Spleen (tissue), 11 donors: Measurements from ENCODE around the gene TAOK1. TPM values are rescaled to one million over a fixed set of nuclear protein-coding genes. Genes with fewer than 3 reads are reported as not detected.
"Not testable (repeated sequence)": the region's sequence is repeated elsewhere in the genome, so short reads cannot be mapped to it uniquely, and the experiment has no call there.

ENCODE experiments used
- DNase-seq: peaks from one replicate; pipeline ENCODE4 v3.0.0-alpha.2; 2020
- H3K27ac ChIP-seq, 8 donors: fragments of 200-600 bp; sonication (generic) in 7 of 8; 1 replicate in 4 of 8; 2 replicates in 4 of 8; pipeline versions ENCODE4 v1.5.0 to v1.8.0; 2016 to 2021; ENCODE audit warnings: inconsistent platforms in 4 of 8, mild to moderate bottlenecking in 4 of 8, moderate library complexity in 1 of 8
- H3K27me3 ChIP-seq, 7 donors: fragments of 200-600 bp; sonication (generic) in 6 of 7; replicated peaks in 1 of 7; 1 replicate in 4 of 7; 2 replicates in 3 of 7; pipeline versions ENCODE4 v1.5.0 to v1.8.0; 2016 to 2021; ENCODE audit warnings: inconsistent platforms in 3 of 7, mild to moderate bottlenecking in 1 of 7
- H3K36me3 ChIP-seq, 6 donors: fragments of 200-600 bp; sonication (generic) in 5 of 6; 1 replicate in 4 of 6; 2 replicates in 2 of 6; pipeline versions ENCODE4 v1.5.0 to v1.8.0; 2016 to 2021; ENCODE audit warnings: inconsistent platforms in 2 of 6
- H3K4me1 ChIP-seq, 6 donors: fragments of 200-600 bp; sonication (generic) in 5 of 6; 1 replicate in 3 of 6; 2 replicates in 3 of 6; pipeline versions ENCODE4 v1.5.0 to v1.8.0; 2016 to 2021; ENCODE audit warnings: inconsistent platforms in 3 of 6
- H3K4me3 ChIP-seq, 8 donors: fragments of 200-600 bp; sonication (generic) in 7 of 8; 1 replicate in 4 of 8; 2 replicates in 4 of 8; pipeline versions ENCODE4 v1.5.0 to v1.8.0; 2016 to 2021; ENCODE audit warnings: inconsistent platforms in 4 of 8, mild to moderate bottlenecking in 4 of 8, moderate library complexity in 2 of 8
- H3K9me3 ChIP-seq, 8 donors: fragments of 200-600 bp; sonication (generic) in 7 of 8; 1 replicate in 4 of 8; 2 replicates in 4 of 8; pipeline versions ENCODE4 v1.5.0 to v1.8.0; 2016 to 2021; ENCODE audit warnings: inconsistent platforms in 4 of 8
- CTCF ChIP-seq, 11 experiments: fragments of 200-600 bp in 7 of 11; fragments of 450-650 bp in 4 of 11; sonication (generic) in 4 of 11; IDR thresholded peaks in 8 of 11; conservative IDR thresholded peaks in 3 of 11; 1 replicate in 7 of 11; 2 replicates in 4 of 11; pipeline versions ENCODE4 v1.4.0 to v1.8.0; 2016 to 2021; ENCODE audit warnings: antibody characterized with exemption in 11 of 11, inconsistent platforms in 4 of 11, mild to moderate bottlenecking in 1 of 11
- POLR2A ChIP-seq, 3 donors: fragments of 450-650 bp; IDR thresholded peaks; one replicate each; pipeline ENCODE4 v1.5.1; 2017; ENCODE audit warnings: antibody characterized with exemption in 3 of 3, mild to moderate bottlenecking in 1 of 3
- POLR2AphosphoS5 ChIP-seq, 3 donors: sonication (generic); formaldehyde crosslinking; IDR thresholded peaks; one replicate each; pipeline ENCODE4 v1.5.1; 2017; ENCODE audit warnings: antibody characterized with exemption in 3 of 3
- WGBS, 5 donors: extraction: QIAGEN DNeasy Blood & Tissue Kit in 3 of 5; methylation state at CpG; one replicate each; pipeline versions ENCODE4 v1.1.5 to v1.1.7; 2013 to 2018; 5-methylcytosine and 5-hydroxymethylcytosine counted together
- intact Hi-C: fragments of 100-400 bp; cut with DNase I; formaldehyde crosslinking; loops from one replicate; pipeline ENCODE4 v1.15.0; 2023; ENCODE audit warnings: low total_unique reads
- polyA plus RNA-seq, 3 donors: library from polyadenylated mRNA; stranded (reverse); fragments of 200-250 nt; gene quantifications; one replicate each; pipeline ENCODE4 v1.2.1, GENCODE V29; 2013
- total RNA-seq, 7 donors: library from RNA; depleted of rRNA in 3 of 7; stranded (reverse); fragments of >200 nt in 3 of 7; fragmentation: NEBNext Ultra II Directional in 4 of 7; extraction: Animal tissue kit (Norgen Biotek cat#: 25700) in 4 of 7; gene quantifications; one replicate each; pipeline versions ENCODE4 v1.1.0 to v1.2.1, GENCODE V29; 2016 to 2021
- donor health status: healthy with polysubstance abuse.
- donor health status: DM: no; HTN: no; CAD: no; lungs with moderate emphysema.
- donor health status: DM: no; HTN: no; CAD: no.
- donor health status: Bipolar disorder and iron deficiency.
- donor health status: healthy.
- donor health status: DM: no; HTN: no; CAD: no.
- donor health status: DM: yes; HTN: yes; CAD: no.

Gene TAOK1
- total and polyA plus RNA-seq, 10 donors: 5.1 to 88.5 (median 56.9) TPM

- no peaks in the 10 kb centered on the region for H3K9me3 ChIP-seq
- H3K4me3 ChIP-seq: no peak overlapping the region
- no peaks in the 10 kb centered on the region for H3K27me3 ChIP-seq
- no peak for DNase-seq
- TF ChIP-seq CTCF (IDR thresholded peaks at IDR 0.05 in 8 of 11, conservative IDR thresholded peaks at IDR 0.05 in 3 of 11) (no peak), POLR2A (IDR thresholded peaks at IDR 0.05) (no peak)
- H3K4me1 ChIP-seq: peaks cover 0 to 13% (median 2%) of the 10 kb centered on the region in 6 donors
- H3K36me3 ChIP-seq: peaks cover 0 to 10% (median 2%) of the 10 kb centered on the region in 6 donors
- intact Hi-C loops: no loop called here
- 29 to 55% (median 47%) methylated on average over 5 of the region's 5 CpGs for WGBS, 5 donors
- no peak overlapping the region for H3K27ac ChIP-seq
Measured at GRCh38 chr17:29549177-29549923, 159.2 kb downstream of the TAOK1 start.

- 80 to 96% (median 88%) methylated on average over 3 of the region's 3 CpGs for WGBS, 5 donors
- DNase-seq: no peak
- TF ChIP-seq POLR2A (IDR thresholded peaks at IDR 0.05): no peak
- Histone ChIP-seq H3K36me3 (no peaks in the 10 kb centered on the region), H3K27ac (no peak overlapping the region), H3K4me3 (no peak overlapping the region), H3K27me3 (no peaks in the 10 kb centered on the region), H3K9me3 (no peaks in the 10 kb centered on the region), H3K4me1 (peaks cover 0 to 42% (median 22%) of the 10 kb centered on the region in 6 donors)
- intact Hi-C loops: no loop called here
Measured at GRCh38 chr17:29555840-29556239, 165.7 kb downstream of the TAOK1 start.

GRCh38 chr17:29557085-29557738, 167.0 kb downstream of the TAOK1 start:
- 55 to 100% (median 79%) methylated on average over 1 of the region's 1 CpG for WGBS, 5 donors
- intact Hi-C loops: no loop called here
- peak overlapping the region in 2 of 8 donors; percentile 19 to 39 for H3K27ac ChIP-seq
- H3K27me3 ChIP-seq: no peaks in the 10 kb centered on the region
- no peak overlapping the region for H3K4me3 ChIP-seq
- DNase-seq: no peak
- H3K4me1 ChIP-seq: peaks cover 9 to 56% (median 36%) of the 10 kb centered on the region in 6 donors
- TF ChIP-seq POLR2A (IDR thresholded peaks at IDR 0.05) (no peak), CTCF (IDR thresholded peaks at IDR 0.05 in 8 of 11, conservative IDR thresholded peaks at IDR 0.05 in 3 of 11) (no peak), POLR2AphosphoS5 (IDR thresholded peaks at IDR 0.05) (no peak)
- peaks cover 0 to 5% (median 0%) of the 10 kb centered on the region in 6 donors for H3K36me3 ChIP-seq
- no peaks in the 10 kb centered on the region for H3K9me3 ChIP-seq

- Histone ChIP-seq H3K27ac (peak overlapping the region in 3 of 8 donors; percentile 5 to 39 (median 19)), H3K36me3 (peaks cover 0 to 10% (median 0%) of the 10 kb centered on the region in 6 donors), H3K4me1 (peaks cover 14 to 61% (median 41%) of the 10 kb centered on the region in 6 donors), H3K4me3 (no peak overlapping the region), H3K9me3 (no peaks in the 10 kb centered on the region), H3K27me3 (no peaks in the 10 kb centered on the region)
- DNase-seq: no peak
- intact Hi-C loops: no loop called here
- TF ChIP-seq POLR2AphosphoS5 (IDR thresholded peaks at IDR 0.05) (peak in 1 of 3 donors; percentile 26), POLR2A (IDR thresholded peaks at IDR 0.05) (no peak), CTCF (IDR thresholded peaks at IDR 0.05 in 8 of 11, conservative IDR thresholded peaks at IDR 0.05 in 3 of 11) (no peak)
Measured at GRCh38 chr17:29557739-29558116, 167.6 kb downstream of the TAOK1 start.

- WGBS, 5 donors: 88 to 94% (median 89%) methylated on average over 5 of the region's 5 CpGs
- DNase-seq: peak; percentile 16
- H3K4me3 ChIP-seq, H3K27me3 ChIP-seq, intact Hi-C loops, H3K9me3 ChIP-seq: not testable (repeated sequence)
- peak overlapping the region in 2 of 8 donors; percentile 19 to 39 for H3K27ac ChIP-seq
- H3K36me3 ChIP-seq: peaks cover 0 to 13% (median 0%) of the 10 kb centered on the region in 6 donors
- H3K4me1 ChIP-seq: peaks cover 18 to 65% (median 45%) of the 10 kb centered on the region in 6 donors
Measured at GRCh38 chr17:29558139-29558538, 168.0 kb downstream of the TAOK1 start.
